OCI-LY1 (cell line): ENCODE data around the gene PTPRA.

Experiments used
- CTCF ChIP-seq: fragments of 200-600 bp; sonication (generic), shearing (Covaris generic); IDR thresholded peaks from 2 replicates; pipeline ENCODE4 v1.5.1; 2017; ENCODE audit warnings: mild to moderate bottlenecking, antibody characterized with exemption, low read length, moderate library complexity, mixed read lengths
- EZH2 ChIP-seq: fragments of 200-600 bp; sonication (generic), shearing (Covaris generic); IDR thresholded peaks from 2 replicates; pipeline ENCODE4 v1.8.0; 2017; ENCODE audit warnings: borderline replicate concordance, mixed run types, mild to moderate bottlenecking, antibody characterized with exemption, low read length, moderate library complexity, mixed read lengths

- TF ChIP-seq CTCF (no peak), EZH2 (no peak)
Observed at GRCh38 chr20:2899243-2899642, 26.0 kb downstream of the PTPRA start.
